Measurements from ENCODE around the gene IQCH. TPM values are rescaled to one million over a fixed set of nuclear protein-coding genes. Genes with fewer than 3 reads are reported as not detected.

Gene IQCH
- total and polyA plus RNA-seq, 8 donors, result 0.49 to 1.6 (median 1.2) TPM

GRCh38 chr15:67335026-67335425 lies 80.4 kb downstream of the IQCH start:
- no peaks in the 10 kb centered on the region for H3K36me3 ChIP-seq
- no peaks in the 10 kb centered on the region for H3K4me1 ChIP-seq
- no peak overlapping the region for H3K27ac ChIP-seq
- no peaks in the 10 kb centered on the region for H3K27me3 ChIP-seq
- WGBS, 2 donors, result 82 to 87% methylated on average over 4 of the region's 4 CpGs
- FAIRE-seq (no peak), ATAC-seq (no peak), DNase-seq (no peak)
- no peak for TF ChIP-seq CTCF (IDR thresholded peaks at IDR 0.05)
- intact Hi-C loops (cut with DNase I), result no loop called here
- H3K9me3 ChIP-seq, result no peaks in the 10 kb centered on the region
- H3K4me3 ChIP-seq, result no peak overlapping the region

- H3K36me3 ChIP-seq, result no peaks in the 10 kb centered on the region
- no peak for ATAC-seq
- H3K4me1 ChIP-seq, result no peaks in the 10 kb centered on the region
- 87 to 96% methylated on average over 2 of the region's 2 CpGs for WGBS, 2 donors
- H3K4me3 ChIP-seq, result no peak overlapping the region
- intact Hi-C loops (cut with DNase I), result no loop called here
- H3K27ac ChIP-seq, result no peak overlapping the region
- no peak for DNase-seq
- no peak for TF ChIP-seq CTCF (IDR thresholded peaks at IDR 0.05)
- H3K27me3 ChIP-seq, result no peaks in the 10 kb centered on the region
- H3K9me3 ChIP-seq, result no peaks in the 10 kb centered on the region
- peak; percentile 29 for FAIRE-seq
Observed at GRCh38 chr15:67335534-67336222, 81.1 kb downstream of the IQCH start.

GRCh38 chr15:67340630-67341029 lies 86.0 kb downstream of the IQCH start:
- TF ChIP-seq CTCF (IDR thresholded peaks at IDR 0.05), result no peak
- Histone ChIP-seq H3K36me3 (no peaks in the 10 kb centered on the region), H3K4me1 (peaks cover 0 to 7% (median 4%) of the 10 kb centered on the region in 3 donors), H3K9me3 (no peaks in the 10 kb centered on the region), H3K27ac (no peak overlapping the region), H3K4me3 (no peak overlapping the region), H3K27me3 (no peaks in the 10 kb centered on the region)
- 96 to 98% methylated on average over 4 of the region's 4 CpGs for WGBS, 2 donors
- DNase-seq, result no peak
- FAIRE-seq, result no peak
- no peak for ATAC-seq
- intact Hi-C loops (cut with DNase I), result no loop called here

- ATAC-seq, result no peak
- no peak overlapping the region for H3K4me3 ChIP-seq
- no peak for DNase-seq
- peaks cover 0 to 7% (median 4%) of the 10 kb centered on the region in 3 donors for H3K4me1 ChIP-seq
- no peak overlapping the region for H3K27ac ChIP-seq
- no peaks in the 10 kb centered on the region for H3K36me3 ChIP-seq
- WGBS, 2 donors, result 91 to 99% methylated on average over 2 of the region's 2 CpGs
- FAIRE-seq, result no peak
- no peak for TF ChIP-seq CTCF (IDR thresholded peaks at IDR 0.05)
- H3K9me3 ChIP-seq, result no peaks in the 10 kb centered on the region
- intact Hi-C loops (cut with DNase I), result no loop called here
- no peaks in the 10 kb centered on the region for H3K27me3 ChIP-seq
Observed at GRCh38 chr15:67341539-67341938, 87.0 kb downstream of the IQCH start.

- no peaks in the 10 kb centered on the region for H3K36me3 ChIP-seq
- no peaks in the 10 kb centered on the region for H3K27me3 ChIP-seq
- peaks cover 0 to 7% (median 4%) of the 10 kb centered on the region in 3 donors for H3K4me1 ChIP-seq
- no peak for TF ChIP-seq CTCF (IDR thresholded peaks at IDR 0.05)
- FAIRE-seq (no peak), DNase-seq (no peak), ATAC-seq (peak in 2 of 4 donors; percentile 37 to 70)
- H3K4me3 ChIP-seq, result no peak overlapping the region
- intact Hi-C loops (cut with DNase I), result no loop called here
- no peak overlapping the region for H3K27ac ChIP-seq
- H3K9me3 ChIP-seq, result no peaks in the 10 kb centered on the region
Observed at GRCh38 chr15:67343206-67343605, 88.6 kb downstream of the IQCH start.

Data from pancreas (tissue), 10 donors.